A673 (cell line): ENCODE data around the gene SLC9A2. TPM values are rescaled to one million over a fixed set of nuclear protein-coding genes. Genes with fewer than 3 reads are reported as not detected.
A peak's percentile ranks its signal among the peaks of the same experiment; 100 is the strongest.

Source experiments
- BruUV-seq: library from RNA; stranded (reverse); fragments of 400-500 nt; replicated peaks from 2 replicates; lab custom pipeline; 2021; lab: Mats Ljungman, UMichigan
- CTCF ChIA-PET: fragments of 300-600 bp; sonication (Branson Sonifier 250); formaldehyde crosslinking; loops from one replicate; lab custom pipeline; 2022; ENCODE audit warnings: antibody characterized with exemption; lab: Charles Lee
- POLR2A ChIA-PET: fragments of 300-600 bp; sonication (Branson Sonifier 250); formaldehyde crosslinking; loops from one replicate; lab custom pipeline; 2022; ENCODE audit warnings: antibody characterized with exemption; ENCODE audit not compliant: low non-redundant PET; lab: Charles Lee
- DNase-seq: peaks from one replicate; pipeline ENCODE4 v3.0.0-alpha.2; 2015; ENCODE audit warnings: low spot score
- H3K27ac ChIP-seq: fragments of 200-600 bp; sonication (generic); 2 replicates; pipeline ENCODE4 v1.5.1; 2016; ENCODE audit warnings: mixed run types, low read depth, mild to moderate bottlenecking, mixed read lengths, antibody characterized with exemption, low read length; ENCODE audit not compliant: poor library complexity, severe bottlenecking
- H3K27me3 ChIP-seq: fragments of 200-600 bp; sonication (generic); replicated peaks from 2 replicates; pipeline ENCODE4 v1.6.1; 2017; ENCODE audit warnings: mixed run types, low read depth, mild to moderate bottlenecking, mixed read lengths, antibody characterized with exemption, low read length; ENCODE audit not compliant: insufficient read depth, poor library complexity
- H3K36me3 ChIP-seq: fragments of 200-600 bp; sonication (generic); 2 replicates; pipeline ENCODE4 v1.6.1; 2016; ENCODE audit warnings: mixed run types, mild to moderate bottlenecking, mixed read lengths, antibody characterized with exemption, low read length; ENCODE audit not compliant: insufficient read depth, poor library complexity, severe bottlenecking
- H3K4me1 ChIP-seq: fragments of 200-600 bp; sonication (generic); 2 replicates; pipeline ENCODE4 v1.6.1; 2017; ENCODE audit warnings: mixed run types, mild to moderate bottlenecking, mixed read lengths, antibody characterized with exemption, low read length; ENCODE audit not compliant: insufficient read depth, poor library complexity, severe bottlenecking
- H3K4me3 ChIP-seq: fragments of 200-600 bp; sonication (generic); 2 replicates; pipeline ENCODE4 v1.5.1; 2016; ENCODE audit warnings: low read depth, mixed run types, mild to moderate bottlenecking, mixed read lengths, low read length; ENCODE audit not compliant: poor library complexity, severe bottlenecking
- H3K9me3 ChIP-seq: fragments of 200-600 bp; sonication (generic); 2 replicates; pipeline ENCODE4 v1.6.1; 2016; ENCODE audit warnings: mixed run types, low read depth, mild to moderate bottlenecking, mixed read lengths, antibody characterized with exemption, low read length; ENCODE audit not compliant: poor library complexity, severe bottlenecking
- EZH2 ChIP-seq: fragments of 200-600 bp; sonication (generic); IDR thresholded peaks from 2 replicates; pipeline ENCODE4 v1.6.1; 2017; ENCODE audit warnings: borderline replicate concordance, low read depth, mild to moderate bottlenecking, mixed read lengths, antibody characterized with exemption, low read length; ENCODE audit not compliant: poor library complexity, severe bottlenecking
- intact Hi-C: fragments of 100-400 bp; cut with micrococcal nuclease; formaldehyde crosslinking; loops from one replicate; pipeline ENCODE4 v1.10.0; 2022; ENCODE audit not compliant: unreplicated experiment
- total RNA-seq: library from RNA; stranded (reverse); gene quantifications from 2 replicates; pipeline ENCODE4 v1.2.3, GENCODE V29; 2021
- TF ChIP-seq, protein P1 (sequence below): fragments of 300-800, 200-600 bp; sonication (generic); conservative IDR thresholded peaks from 2 replicates; pipeline ENCODE4 v1.5.1; 2017; ENCODE audit warnings: low read depth, mild to moderate bottlenecking, antibody characterized with exemption, low read length, moderate library complexity, mixed read lengths

SLC9A2 gene
- total RNA-seq, 1 experiment from 2014 or later = not detected

- CTCF ChIA-PET = interaction anchor here (1.0 to 1.3 kb wide), 4 partner anchors 8 to 52 kb away, joined by 3 to 18 read pairs (median 8); partner anchors contain the start of gene TMEM182
- no peaks in the 10 kb centered on the region for H3K36me3 ChIP-seq
- intact Hi-C loops = loop anchor here (1.0 kb wide), 1 partner anchor 53 kb away; no protein-coding TSS in a partner anchor
- H3K27ac ChIP-seq = no peak overlapping the region
- no peak overlapping the region for H3K4me3 ChIP-seq
- no peaks in the 10 kb centered on the region for H3K27me3 ChIP-seq
- POLR2A ChIA-PET = no interaction called here
- BruUV-seq = no TSS peak
- H3K9me3 ChIP-seq = no peaks in the 10 kb centered on the region
- no peak for TF ChIP-seq EZH2
- TF ChIP-seq, protein P1, sequence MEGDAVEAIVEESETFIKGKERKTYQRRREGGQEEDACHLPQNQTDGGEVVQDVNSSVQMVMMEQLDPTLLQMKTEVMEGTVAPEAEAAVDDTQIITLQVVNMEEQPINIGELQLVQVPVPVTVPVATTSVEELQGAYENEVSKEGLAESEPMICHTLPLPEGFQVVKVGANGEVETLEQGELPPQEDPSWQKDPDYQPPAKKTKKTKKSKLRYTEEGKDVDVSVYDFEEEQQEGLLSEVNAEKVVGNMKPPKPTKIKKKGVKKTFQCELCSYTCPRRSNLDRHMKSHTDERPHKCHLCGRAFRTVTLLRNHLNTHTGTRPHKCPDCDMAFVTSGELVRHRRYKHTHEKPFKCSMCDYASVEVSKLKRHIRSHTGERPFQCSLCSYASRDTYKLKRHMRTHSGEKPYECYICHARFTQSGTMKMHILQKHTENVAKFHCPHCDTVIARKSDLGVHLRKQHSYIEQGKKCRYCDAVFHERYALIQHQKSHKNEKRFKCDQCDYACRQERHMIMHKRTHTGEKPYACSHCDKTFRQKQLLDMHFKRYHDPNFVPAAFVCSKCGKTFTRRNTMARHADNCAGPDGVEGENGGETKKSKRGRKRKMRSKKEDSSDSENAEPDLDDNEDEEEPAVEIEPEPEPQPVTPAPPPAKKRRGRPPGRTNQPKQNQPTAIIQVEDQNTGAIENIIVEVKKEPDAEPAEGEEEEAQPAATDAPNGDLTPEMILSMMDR = peak; percentile 79
- no peaks in the 10 kb centered on the region for H3K4me1 ChIP-seq
- DNase-seq = peak; percentile 75
These were observed 134.3 kb downstream of the SLC9A2 start for GRCh38 chr2:102753563-102754159.

DNA sequence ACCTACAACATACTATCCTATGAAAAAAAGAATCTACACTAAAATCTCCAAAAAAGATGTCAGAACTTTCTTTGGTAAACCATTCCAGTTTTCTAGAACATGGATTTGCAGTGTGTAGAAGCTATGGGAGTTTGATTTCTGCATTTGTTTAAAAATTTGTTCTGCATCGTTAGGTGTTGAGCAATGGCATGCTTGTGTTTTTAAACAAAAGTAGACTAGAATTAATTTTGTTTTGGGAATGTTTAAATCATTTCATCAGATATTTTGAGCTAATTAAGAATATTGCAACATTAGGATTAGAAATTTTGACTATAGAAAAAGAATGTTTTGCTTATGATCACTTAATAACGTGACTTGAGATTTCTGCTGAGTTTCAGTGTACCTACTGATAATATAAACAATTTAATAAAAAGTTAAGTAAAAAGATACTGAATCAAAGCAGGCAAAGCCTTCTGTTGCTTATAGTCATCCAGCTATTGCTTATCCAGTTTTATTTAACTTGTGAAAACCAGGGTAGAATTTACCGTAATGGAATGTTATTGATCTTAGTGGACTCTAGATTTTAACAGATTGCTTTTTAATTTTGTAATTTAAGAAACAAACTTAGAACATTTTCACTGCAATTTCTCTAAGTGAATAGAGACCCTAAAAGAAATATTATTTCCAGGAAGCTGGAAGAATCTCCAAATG lies 135.2 kb downstream of the SLC9A2 start:
- no peak for DNase-seq
- CTCF ChIA-PET = no interaction called here
- POLR2A ChIA-PET = no interaction called here
- Histone ChIP-seq H3K4me1 (no peaks in the 10 kb centered on the region), H3K27ac (no peak overlapping the region), H3K36me3 (no peaks in the 10 kb centered on the region), H3K27me3 (no peaks in the 10 kb centered on the region), H3K9me3 (no peaks in the 10 kb centered on the region), H3K4me3 (no peak overlapping the region)
- BruUV-seq = no TSS peak
- TF ChIP-seq EZH2 = no peak
- TF ChIP-seq, protein P1 = no peak
- intact Hi-C loops = no loop called here

GRCh38 chr2:102755284-102755683 lies 135.9 kb downstream of the SLC9A2 start:
- TF ChIP-seq, protein P1 = no peak
- TF ChIP-seq EZH2 = no peak
- Histone ChIP-seq H3K4me1 (no peaks in the 10 kb centered on the region), H3K4me3 (no peak overlapping the region), H3K27me3 (no peaks in the 10 kb centered on the region), H3K9me3 (no peaks in the 10 kb centered on the region), H3K27ac (no peak overlapping the region), H3K36me3 (no peaks in the 10 kb centered on the region)
- intact Hi-C loops = no loop called here
- no peak for DNase-seq
- no TSS peak for BruUV-seq
- POLR2A ChIA-PET = no interaction called here
- CTCF ChIA-PET = no interaction called here
